Measurements from ENCODE around the gene HTRA3.

DNA sequence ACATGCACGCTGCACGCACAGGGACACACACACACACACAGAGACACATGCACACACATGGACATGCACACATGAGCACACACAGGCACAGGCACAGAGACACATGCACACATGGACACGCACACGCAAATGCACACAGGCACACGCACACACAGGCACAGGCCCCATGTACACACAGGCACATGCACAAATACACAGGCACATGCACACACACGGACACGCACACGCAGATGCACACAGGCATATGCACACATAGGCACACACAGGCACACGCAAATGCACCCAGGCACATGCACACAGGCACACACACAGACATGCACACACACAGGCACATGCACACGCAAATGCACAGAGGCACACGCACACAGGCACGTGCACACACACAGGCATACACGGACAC lies 30.3 kb upstream of the HTRA3 start:
- no peak for TF ChIP-seq POLR2A (IDR thresholded peaks at IDR 0.05)
- TF ChIP-seq, protein P1, sequence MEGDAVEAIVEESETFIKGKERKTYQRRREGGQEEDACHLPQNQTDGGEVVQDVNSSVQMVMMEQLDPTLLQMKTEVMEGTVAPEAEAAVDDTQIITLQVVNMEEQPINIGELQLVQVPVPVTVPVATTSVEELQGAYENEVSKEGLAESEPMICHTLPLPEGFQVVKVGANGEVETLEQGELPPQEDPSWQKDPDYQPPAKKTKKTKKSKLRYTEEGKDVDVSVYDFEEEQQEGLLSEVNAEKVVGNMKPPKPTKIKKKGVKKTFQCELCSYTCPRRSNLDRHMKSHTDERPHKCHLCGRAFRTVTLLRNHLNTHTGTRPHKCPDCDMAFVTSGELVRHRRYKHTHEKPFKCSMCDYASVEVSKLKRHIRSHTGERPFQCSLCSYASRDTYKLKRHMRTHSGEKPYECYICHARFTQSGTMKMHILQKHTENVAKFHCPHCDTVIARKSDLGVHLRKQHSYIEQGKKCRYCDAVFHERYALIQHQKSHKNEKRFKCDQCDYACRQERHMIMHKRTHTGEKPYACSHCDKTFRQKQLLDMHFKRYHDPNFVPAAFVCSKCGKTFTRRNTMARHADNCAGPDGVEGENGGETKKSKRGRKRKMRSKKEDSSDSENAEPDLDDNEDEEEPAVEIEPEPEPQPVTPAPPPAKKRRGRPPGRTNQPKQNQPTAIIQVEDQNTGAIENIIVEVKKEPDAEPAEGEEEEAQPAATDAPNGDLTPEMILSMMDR (IDR thresholded peaks at IDR 0.05) = no peak

All from lower leg skin (tissue), 3 donors.